ENCODE data around the gene ZSWIM4.

GRCh38 chr19:13875824-13876223, 80.6 kb downstream of the ZSWIM4 start:
- no peak for TF ChIP-seq CTCF (conservative IDR thresholded peaks at IDR 0.05; ENCODE audit: low read depth, low read length)
- no peak for TF ChIP-seq EZH2 (IDR thresholded peaks at IDR 0.05; ENCODE audit: borderline replicate concordance, low read depth, low read length, poor library complexity, severe bottlenecking)
